HG02943 (cell line): ENCODE data around the gene WDFY3.

Experiments used
- ATAC-seq: cut with Tn5 transposase; IDR thresholded peaks from one replicate; pipeline ENCODE4 v1.9.1; 2021; ENCODE audit warnings: mild to moderate bottlenecking, low read depth, moderate library complexity; ENCODE audit not compliant: unreplicated experiment

Gene WDFY3

GRCh38 chr4:84915396-84915780, 51.1 kb downstream of the WDFY3 start:
- no peak for ATAC-seq

- no peak for ATAC-seq
Measured at GRCh38 chr4:84914686-84915395, 51.6 kb downstream of the WDFY3 start.

- no peak for ATAC-seq
Measured at GRCh38 chr4:84913176-84913575, 53.3 kb downstream of the WDFY3 start.

- no peak for ATAC-seq
Measured at GRCh38 chr4:84912741-84913140, 53.7 kb downstream of the WDFY3 start.

GRCh38 chr4:84908876-84909275, 57.6 kb downstream of the WDFY3 start:
- no peak for ATAC-seq

- ATAC-seq, result no peak
Measured at GRCh38 chr4:84907145-84907544, 59.3 kb downstream of the WDFY3 start.

- no peak for ATAC-seq
Measured at GRCh38 chr4:84905646-84906045, 60.8 kb downstream of the WDFY3 start.

GRCh38 chr4:84901740-84902281, 64.7 kb downstream of the WDFY3 start:
- no peak for ATAC-seq

GRCh38 chr4:84901173-84901572, 65.3 kb downstream of the WDFY3 start:
- ATAC-seq, result no peak

GRCh38 chr4:84899616-84900015, 66.9 kb downstream of the WDFY3 start:
- ATAC-seq, result no peak

- ATAC-seq, result no peak
Measured at GRCh38 chr4:84897516-84897915, 69.0 kb downstream of the WDFY3 start.

- no peak for ATAC-seq
Measured at GRCh38 chr4:84895283-84895682, 71.2 kb downstream of the WDFY3 start.

GRCh38 chr4:84894621-84895020, 71.9 kb downstream of the WDFY3 start:
- ATAC-seq, result no peak

- no peak for ATAC-seq
Measured at GRCh38 chr4:84892950-84893349, 73.5 kb downstream of the WDFY3 start.

- ATAC-seq, result no peak
Measured at GRCh38 chr4:84887824-84888223, 78.7 kb downstream of the WDFY3 start.

GRCh38 chr4:84879651-84880200, 86.8 kb downstream of the WDFY3 start:
- no peak for ATAC-seq

- ATAC-seq, result no peak
Measured at GRCh38 chr4:84878546-84878945, 87.9 kb downstream of the WDFY3 start.

GRCh38 chr4:84878090-84878489, 88.4 kb downstream of the WDFY3 start:
- no peak for ATAC-seq

- no peak for ATAC-seq
Measured at GRCh38 chr4:84877051-84877833, 89.2 kb downstream of the WDFY3 start.

GRCh38 chr4:84875636-84876371, 90.7 kb downstream of the WDFY3 start:
- ATAC-seq, result no peak

- no peak for ATAC-seq
Measured at GRCh38 chr4:84874619-84875018, 91.9 kb downstream of the WDFY3 start.
